Inferior parietal cortex (tissue), 1 donor: ENCODE measurements around the gene BZW2.

Source experiments
- DNase-seq: peaks from one replicate; pipeline ENCODE4 v3.0.0-alpha.2; 2016; ENCODE audit errors: extremely low spot score

BZW2 gene

GRCh38 chr7:16718111-16718656 is 72.2 kb downstream of the BZW2 start:
- no peak for DNase-seq

GRCh38 chr7:16719699-16720098 is 73.7 kb downstream of the BZW2 start:
- DNase-seq, result no peak

- DNase-seq, result no peak
Observed at GRCh38 chr7:16721541-16721940, 75.6 kb downstream of the BZW2 start.

GRCh38 chr7:16724344-16724743 is 78.4 kb downstream of the BZW2 start:
- DNase-seq, result no peak

- no peak for DNase-seq
Observed at GRCh38 chr7:16726189-16726588, 80.2 kb downstream of the BZW2 start.

- DNase-seq, result no peak
Observed at GRCh38 chr7:16727736-16728135, 81.8 kb downstream of the BZW2 start.

GRCh38 chr7:16728811-16729210 is 82.8 kb downstream of the BZW2 start:
- no peak for DNase-seq

GRCh38 chr7:16729541-16729940 is 83.6 kb downstream of the BZW2 start:
- no peak for DNase-seq

- no peak for DNase-seq
Observed at GRCh38 chr7:16730937-16731336, 85.0 kb downstream of the BZW2 start.

- no peak for DNase-seq
Observed at GRCh38 chr7:16732828-16733227, 86.8 kb downstream of the BZW2 start.

- DNase-seq, result no peak
Observed at GRCh38 chr7:16734148-16734726, 88.3 kb downstream of the BZW2 start.

GRCh38 chr7:16735020-16735419 is 89.0 kb downstream of the BZW2 start:
- DNase-seq, result no peak

GRCh38 chr7:16738011-16738688 is 92.2 kb downstream of the BZW2 start:
- DNase-seq, result no peak

GRCh38 chr7:16739863-16740622 is 94.1 kb downstream of the BZW2 start:
- peak; percentile 32 for DNase-seq

GRCh38 chr7:16740623-16740953 is 94.6 kb downstream of the BZW2 start:
- DNase-seq, result no peak

GRCh38 chr7:16740996-16741395 is 95.0 kb downstream of the BZW2 start:
- no peak for DNase-seq

GRCh38 chr7:16741676-16742075 is 95.7 kb downstream of the BZW2 start:
- DNase-seq, result no peak

- no peak for DNase-seq
Observed at GRCh38 chr7:16742547-16742946, 96.6 kb downstream of the BZW2 start.

- no peak for DNase-seq
Observed at GRCh38 chr7:16743236-16743635, 97.3 kb downstream of the BZW2 start.

GRCh38 chr7:16744518-16745250 is 98.7 kb downstream of the BZW2 start:
- DNase-seq, result no peak

GRCh38 chr7:16745645-16746044 is 99.7 kb downstream of the BZW2 start:
- DNase-seq, result no peak

- DNase-seq, result no peak
Observed at GRCh38 chr7:16747102-16747501, 101.1 kb downstream of the BZW2 start.
